Vagina (tissue), 2 donors: Measurements from ENCODE around the gene SCN9A.

Experiments
- POLR2A ChIP-seq, 2 donors: fragments of 450-650 bp; IDR thresholded peaks; one replicate each; pipeline ENCODE4 v1.6.1; 2017; ENCODE audit warnings: antibody characterized with exemption in 2 of 2, mild to moderate bottlenecking in 2 of 2, moderate library complexity in 2 of 2
- POLR2AphosphoS5 ChIP-seq, 2 donors: sonication (generic); formaldehyde crosslinking; IDR thresholded peaks; one replicate each; pipeline ENCODE4 v1.9.0; 2017; ENCODE audit warnings: antibody characterized with exemption in 2 of 2, mild to moderate bottlenecking in 2 of 2, low read depth in 1 of 2; ENCODE audit not compliant: insufficient read depth in 1 of 2
- TF ChIP-seq, protein P1 (sequence below), 3 experiments: fragments of 450-650 bp in 2 of 3; fragments of 200-600 bp in 1 of 3; sonication (generic) in 1 of 3; IDR thresholded peaks; one replicate each; pipeline ENCODE4 v1.5.1; 2017 to 2019; ENCODE audit warnings: antibody characterized with exemption in 3 of 3, mild to moderate bottlenecking in 2 of 3, moderate library complexity in 2 of 3

DNA sequence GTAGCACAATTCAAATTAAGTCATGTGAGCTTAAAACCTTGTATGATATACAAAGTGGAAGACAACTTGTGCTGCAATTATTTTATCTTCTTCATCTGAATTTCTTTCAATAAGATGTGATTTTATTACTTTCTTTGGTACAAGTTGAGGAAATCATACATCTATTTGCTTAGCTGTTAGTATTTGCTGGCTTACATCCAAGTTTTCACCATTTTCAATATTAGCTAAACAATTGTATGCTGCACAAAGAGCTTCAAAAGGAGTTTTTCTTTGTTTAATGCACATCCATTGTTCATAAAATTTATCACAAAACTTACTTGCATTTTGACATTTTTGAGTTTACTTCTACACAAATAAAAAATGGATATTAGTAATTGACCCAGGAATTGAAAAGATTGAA, 40.9 kb downstream of the SCN9A start:
- TF ChIP-seq POLR2A (IDR thresholded peaks at IDR 0.05) (no peak), POLR2AphosphoS5 (IDR thresholded peaks at IDR 0.05; ENCODE audit: insufficient read depth in 1 of 2, low read depth in 1 of 2) (no peak)
- TF ChIP-seq, protein P1, sequence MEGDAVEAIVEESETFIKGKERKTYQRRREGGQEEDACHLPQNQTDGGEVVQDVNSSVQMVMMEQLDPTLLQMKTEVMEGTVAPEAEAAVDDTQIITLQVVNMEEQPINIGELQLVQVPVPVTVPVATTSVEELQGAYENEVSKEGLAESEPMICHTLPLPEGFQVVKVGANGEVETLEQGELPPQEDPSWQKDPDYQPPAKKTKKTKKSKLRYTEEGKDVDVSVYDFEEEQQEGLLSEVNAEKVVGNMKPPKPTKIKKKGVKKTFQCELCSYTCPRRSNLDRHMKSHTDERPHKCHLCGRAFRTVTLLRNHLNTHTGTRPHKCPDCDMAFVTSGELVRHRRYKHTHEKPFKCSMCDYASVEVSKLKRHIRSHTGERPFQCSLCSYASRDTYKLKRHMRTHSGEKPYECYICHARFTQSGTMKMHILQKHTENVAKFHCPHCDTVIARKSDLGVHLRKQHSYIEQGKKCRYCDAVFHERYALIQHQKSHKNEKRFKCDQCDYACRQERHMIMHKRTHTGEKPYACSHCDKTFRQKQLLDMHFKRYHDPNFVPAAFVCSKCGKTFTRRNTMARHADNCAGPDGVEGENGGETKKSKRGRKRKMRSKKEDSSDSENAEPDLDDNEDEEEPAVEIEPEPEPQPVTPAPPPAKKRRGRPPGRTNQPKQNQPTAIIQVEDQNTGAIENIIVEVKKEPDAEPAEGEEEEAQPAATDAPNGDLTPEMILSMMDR (IDR thresholded peaks at IDR 0.05) = no peak
